CD4-positive, alpha-beta T cell treated with Interleukin-12 subunit alpha and Interleukin-12 subunit beta, for 1 hour (primary cell): ENCODE data around the gene NUTF2.
"Not testable (repeated sequence)": the region's sequence is repeated elsewhere in the genome, so short reads cannot be mapped to it uniquely, and the experiment has no call there.

Experiments used
- DNase-seq: peaks from one replicate; pipeline ENCODE4 v3.0.0-alpha.2; 2020

Gene NUTF2

DNA sequence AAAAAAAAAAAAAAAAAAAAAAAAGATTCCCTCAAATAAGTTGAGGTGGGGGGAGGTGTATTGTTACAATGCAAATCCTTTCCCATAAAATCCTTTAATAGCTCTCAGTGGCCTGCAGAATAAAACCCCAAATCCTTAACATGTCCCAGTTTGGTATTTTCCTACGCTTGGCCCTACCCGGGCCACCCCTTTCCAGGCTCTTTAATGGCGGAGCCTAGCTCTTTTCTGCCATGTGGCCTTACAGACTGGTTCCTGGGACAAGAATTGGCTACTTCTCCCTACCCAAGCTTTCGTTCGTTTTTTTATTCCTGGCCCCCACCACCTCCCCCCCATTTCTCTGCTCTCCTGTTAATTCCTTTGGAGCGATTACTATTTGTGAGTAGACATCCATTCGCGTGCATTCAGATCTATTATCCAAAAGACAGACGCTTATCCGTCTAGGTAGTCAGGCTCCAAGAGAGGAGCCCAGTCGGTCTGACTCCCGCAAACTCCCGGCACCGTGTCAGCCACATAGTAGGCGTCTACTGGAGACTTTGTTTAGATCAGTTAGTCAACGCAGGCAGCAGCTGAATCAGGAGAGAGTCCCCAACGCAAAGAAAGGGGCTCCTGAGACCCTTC is 5.4 kb upstream of the NUTF2 start:
- no peak for DNase-seq

DNA sequence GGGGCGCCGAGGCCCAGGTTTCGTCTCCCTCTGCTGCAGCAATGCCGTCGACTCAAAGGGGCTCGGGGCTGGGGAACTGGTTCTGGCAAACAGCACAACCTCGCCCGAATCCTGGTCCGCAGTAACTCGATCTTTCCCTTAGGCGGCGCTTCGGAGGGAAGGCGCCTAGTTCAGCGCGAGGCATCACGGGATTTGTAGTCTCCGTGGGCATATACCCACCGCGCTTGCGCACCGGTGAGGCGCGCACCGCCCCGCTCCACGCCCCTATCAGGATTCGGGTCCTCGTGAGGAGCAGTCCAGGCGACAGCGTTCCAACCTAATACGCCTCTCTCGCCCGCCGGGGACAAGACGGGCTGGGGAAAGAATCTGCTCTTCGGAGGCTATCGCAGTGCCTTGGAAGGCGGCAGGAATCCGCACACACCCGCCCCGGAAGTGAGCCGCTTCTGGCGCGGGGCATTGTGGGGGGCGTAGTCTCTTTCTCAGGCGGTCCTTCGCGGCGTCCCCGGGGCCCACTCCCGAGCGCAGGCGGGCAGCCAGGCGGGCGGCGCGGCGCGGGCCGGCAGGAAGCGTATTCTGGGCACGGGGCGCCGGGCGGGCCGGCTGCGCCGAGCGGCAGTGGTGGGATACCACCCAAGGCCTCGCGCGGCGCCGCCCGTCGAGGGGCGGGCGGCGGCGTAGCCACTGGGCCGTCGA is 4.8 kb upstream of the NUTF2 start, which contains the start of gene THAP11:
Gene THAP11 (plus strand): TSS at position 505 of the 693 bp plus-strand sequence. CDS start 235 bp downstream, outside the sequence.
- peak; percentile 95 for DNase-seq

DNA sequence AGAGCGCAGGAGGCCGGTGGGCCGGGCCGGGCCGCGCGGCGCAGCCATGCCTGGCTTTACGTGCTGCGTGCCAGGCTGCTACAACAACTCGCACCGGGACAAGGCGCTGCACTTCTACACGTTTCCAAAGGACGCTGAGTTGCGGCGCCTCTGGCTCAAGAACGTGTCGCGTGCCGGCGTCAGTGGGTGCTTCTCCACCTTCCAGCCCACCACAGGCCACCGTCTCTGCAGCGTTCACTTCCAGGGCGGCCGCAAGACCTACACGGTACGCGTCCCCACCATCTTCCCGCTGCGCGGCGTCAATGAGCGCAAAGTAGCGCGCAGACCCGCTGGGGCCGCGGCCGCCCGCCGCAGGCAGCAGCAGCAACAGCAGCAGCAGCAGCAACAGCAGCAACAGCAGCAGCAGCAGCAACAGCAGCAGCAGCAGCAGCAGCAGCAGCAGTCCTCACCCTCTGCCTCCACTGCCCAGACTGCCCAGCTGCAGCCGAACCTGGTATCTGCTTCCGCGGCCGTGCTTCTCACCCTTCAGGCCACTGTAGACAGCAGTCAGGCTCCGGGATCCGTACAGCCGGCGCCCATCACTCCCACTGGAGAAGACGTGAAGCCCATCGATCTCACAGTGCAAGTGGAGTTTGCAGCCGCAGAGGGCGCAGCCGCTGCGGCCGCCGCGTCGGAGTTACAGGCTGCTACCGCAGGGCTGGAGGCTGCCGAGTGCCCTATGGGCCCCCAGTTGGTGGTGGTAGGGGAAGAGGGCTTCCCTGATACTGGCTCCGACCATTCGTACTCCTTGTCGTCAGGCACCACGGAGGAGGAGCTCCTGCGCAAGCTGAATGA is 4.0 kb upstream of the NUTF2 start:
- DNase-seq = peak; percentile 68

DNA sequence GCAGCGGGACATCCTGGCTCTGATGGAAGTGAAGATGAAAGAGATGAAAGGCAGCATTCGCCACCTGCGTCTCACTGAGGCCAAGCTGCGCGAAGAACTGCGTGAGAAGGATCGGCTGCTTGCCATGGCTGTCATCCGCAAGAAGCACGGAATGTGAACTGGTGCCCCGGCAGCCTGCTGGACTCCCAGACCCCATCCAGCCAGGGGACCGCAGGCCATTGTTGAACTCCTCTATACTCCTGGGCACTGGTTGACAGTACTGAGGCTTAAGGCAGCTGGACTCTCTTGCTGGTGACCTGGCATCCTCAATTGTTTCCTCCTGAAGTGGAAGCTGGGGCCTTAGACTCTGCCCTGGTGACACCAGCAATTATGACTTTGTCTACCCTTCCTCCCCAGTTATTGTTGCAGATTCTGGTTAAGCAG is 3.4 kb upstream of the NUTF2 start:
- no peak for DNase-seq

DNA sequence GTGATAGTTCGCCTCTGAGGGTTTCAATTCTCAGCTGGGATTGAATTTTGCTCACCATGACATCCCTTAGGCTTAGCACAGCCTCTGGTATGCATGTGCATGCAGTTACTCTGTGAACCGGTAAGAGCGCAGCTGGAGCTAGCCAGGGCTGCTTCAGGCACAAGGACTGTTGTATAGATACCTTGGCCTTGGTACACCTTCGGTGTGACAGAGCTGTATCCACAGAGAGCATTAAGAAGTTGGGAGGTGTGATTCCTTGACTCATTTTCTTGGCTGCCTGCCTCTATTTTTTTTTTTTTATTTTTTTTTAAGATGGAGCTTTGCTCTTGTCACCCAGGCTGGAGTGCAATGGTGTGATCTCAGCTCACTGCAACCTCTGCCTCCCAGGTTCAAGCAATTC is 2.2 kb upstream of the NUTF2 start:
- no peak for DNase-seq

DNA sequence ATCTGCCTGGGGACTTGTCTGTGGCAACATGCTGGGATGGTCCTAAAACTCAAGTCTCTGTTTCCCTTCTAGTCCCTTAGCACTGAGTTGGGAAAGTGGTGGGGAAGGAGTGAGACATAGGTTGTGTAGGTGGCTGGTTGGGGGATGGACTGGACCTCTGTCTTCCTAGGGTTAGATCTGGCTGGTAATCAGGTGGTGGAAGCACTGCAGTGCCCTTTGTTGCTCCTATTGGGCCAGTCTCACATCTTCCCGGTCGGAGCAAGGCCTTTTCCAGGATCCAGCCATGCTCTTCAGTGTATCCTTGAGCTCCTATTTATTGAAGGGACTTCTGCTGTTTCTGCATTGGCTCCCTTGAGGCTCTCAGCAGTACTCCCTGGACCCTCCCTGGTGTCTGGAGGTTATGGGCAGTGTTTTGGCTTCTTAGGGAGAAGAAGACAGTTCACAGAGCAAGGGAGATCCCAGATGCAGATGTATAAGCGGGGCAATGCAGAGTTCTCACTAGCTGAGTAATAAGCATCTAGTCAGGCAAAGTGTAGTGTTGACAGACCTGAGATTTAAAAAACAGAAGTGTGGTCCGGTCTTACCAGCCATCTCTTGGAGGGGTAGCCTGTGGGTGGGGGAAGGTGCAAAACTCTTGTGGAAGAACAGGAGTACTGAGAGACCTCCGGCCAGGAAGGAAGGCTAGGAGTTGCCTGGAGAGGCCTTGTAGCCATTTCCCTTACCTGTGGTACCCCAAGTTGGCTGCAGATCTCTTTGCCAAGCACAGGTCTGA is 1.3 kb upstream of the NUTF2 start:
- no peak for DNase-seq

DNA sequence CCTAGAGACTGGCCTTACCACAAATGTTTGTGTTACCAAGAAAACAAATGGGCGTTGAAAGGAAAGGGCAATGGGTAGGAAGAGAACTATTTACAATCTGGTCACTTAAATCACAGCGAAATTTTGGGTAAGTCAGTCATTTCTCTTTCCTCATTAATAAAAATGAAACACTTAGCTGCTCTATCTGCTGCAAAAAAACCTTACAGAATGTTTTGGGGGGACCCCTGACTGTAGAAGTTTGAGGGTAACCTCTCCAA is 742 bp upstream of the NUTF2 start:
- no peak for DNase-seq

DNA sequence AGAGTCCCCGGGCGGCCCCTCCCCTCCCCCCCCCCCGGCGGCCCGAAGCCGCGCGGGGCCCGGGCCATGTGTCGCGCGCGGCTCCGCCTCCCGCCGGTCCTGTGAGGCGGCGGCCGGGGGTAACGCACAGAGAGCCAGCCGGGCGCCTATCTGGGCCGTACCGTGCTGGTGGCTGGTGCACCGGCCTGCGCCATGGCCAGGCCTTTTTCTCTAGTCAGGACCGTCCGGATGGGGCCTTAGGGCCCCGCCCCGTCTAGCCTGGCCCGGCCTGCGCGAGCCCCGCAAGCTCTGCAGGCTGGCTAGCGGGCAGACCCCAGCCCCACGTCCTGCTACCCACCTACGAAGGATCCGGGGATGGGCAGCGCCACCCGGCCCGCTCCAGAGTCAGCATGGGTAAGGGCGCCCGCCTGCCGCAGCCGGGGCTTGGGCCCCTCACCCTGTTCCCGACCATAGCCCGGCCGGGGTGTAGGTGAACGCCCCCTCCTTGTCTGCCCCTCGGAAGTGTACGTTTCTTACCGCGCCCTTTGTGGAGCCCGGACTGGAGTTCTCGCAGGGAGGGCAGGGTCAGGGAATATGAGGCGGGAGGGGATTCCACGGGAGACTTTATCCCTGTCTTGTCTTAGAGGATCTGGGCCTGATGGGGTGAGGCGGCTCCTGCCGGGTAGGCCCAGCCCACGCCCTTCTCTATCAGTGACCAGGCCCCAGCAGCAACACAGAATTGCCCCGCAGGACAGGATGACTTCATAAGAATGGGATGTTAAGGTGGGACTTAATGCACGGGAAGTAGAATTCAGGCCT is 530 bp downstream of the NUTF2 start, which contains the start of gene CENPT:
Gene CENPT (minus strand): TSS at position 630 of the 798 bp plus-strand sequence. CDS start 13,834 bp downstream, outside the sequence.
- DNase-seq = no peak

DNA sequence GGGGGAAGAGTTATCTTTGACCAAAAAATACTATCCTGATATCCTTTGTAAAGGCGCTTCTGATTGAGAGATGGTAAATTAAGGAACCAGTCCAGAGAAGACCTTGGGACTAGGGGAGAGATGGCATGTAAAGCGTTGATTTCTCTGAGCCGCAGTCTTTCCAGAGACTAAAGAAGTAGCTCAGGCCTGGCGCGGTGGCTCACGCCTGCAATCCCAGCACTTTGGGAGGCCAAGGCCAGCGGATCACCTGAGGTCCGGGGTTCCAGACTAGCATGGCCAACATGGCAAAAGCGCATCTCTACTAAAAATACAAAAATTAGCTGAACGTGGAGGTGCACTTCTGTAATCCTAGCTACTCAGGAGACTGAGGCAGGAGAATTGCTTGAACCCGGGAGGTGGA is 1.4 kb downstream of the NUTF2 start:
- no peak for DNase-seq

DNA sequence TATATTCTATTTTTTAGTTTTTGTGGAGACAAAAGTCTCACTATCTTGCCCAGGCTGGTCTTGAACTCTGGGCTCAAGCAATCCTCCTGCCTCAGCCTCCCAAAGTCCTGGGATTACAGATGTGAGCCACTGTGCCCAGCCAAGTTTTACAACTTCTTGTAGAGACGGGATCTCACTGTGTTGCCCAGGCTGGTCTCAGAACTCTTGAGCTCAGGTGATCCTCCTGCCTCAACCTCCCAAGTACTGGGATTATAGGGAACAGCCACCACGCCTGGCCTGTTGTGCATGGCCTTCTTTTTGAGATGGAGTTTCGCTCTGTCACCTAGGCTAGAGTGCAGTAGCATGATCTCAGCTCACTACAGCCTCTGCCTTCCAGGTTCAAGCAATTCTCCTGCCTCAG is 6.9 kb downstream of the NUTF2 start:
- DNase-seq = no peak

DNA sequence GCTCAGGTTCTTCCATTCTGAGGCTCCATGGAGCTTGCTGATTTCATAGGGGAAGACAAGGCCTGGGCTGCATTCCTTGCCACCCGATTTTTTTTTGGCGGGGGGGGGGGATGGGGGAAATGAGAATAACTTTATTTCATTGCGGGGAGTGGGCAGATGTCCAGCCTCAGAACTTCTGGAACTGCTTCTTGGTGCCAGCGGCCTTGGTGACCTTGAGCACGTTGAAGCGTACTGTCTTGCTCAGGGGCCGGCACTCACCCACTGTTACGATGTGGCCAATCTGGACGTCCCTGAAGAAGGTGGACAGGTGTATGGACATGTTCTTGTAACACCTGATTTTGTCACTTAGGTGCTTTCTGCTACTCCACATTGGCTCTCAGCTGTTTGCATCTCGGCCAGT is 9.1 kb downstream of the NUTF2 start:
- no peak for DNase-seq

DNA sequence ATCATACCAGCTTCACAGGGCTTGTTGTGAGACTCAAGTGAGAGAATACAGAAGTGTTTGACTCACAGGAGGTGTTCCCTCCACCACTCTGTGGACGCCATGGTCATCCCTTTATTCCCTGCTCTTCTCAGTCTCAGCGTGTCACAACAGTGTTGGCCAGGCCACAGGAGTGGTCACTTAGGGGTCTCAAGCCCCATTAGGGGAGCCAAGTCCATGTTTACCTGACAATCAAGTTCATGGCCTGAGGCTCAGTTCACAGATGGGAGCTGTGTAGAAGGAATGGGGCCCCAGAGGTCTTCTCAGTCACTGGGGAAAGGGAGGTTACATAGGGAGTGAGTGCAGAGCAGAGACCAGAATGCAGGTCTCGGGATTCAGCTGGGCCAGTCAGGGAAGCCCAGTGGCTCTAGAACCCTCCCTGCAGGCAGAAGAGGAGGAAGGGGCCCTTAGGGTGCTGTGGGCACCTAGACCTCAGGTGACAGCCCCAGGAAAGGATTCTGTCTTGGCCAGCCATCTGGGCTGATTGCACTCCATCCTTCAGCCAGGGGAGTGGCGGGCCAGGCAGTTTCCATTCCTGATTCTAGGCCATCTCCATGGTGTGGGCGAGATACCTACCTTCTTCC is 10.3 kb downstream of the NUTF2 start:
- DNase-seq = no peak

DNA sequence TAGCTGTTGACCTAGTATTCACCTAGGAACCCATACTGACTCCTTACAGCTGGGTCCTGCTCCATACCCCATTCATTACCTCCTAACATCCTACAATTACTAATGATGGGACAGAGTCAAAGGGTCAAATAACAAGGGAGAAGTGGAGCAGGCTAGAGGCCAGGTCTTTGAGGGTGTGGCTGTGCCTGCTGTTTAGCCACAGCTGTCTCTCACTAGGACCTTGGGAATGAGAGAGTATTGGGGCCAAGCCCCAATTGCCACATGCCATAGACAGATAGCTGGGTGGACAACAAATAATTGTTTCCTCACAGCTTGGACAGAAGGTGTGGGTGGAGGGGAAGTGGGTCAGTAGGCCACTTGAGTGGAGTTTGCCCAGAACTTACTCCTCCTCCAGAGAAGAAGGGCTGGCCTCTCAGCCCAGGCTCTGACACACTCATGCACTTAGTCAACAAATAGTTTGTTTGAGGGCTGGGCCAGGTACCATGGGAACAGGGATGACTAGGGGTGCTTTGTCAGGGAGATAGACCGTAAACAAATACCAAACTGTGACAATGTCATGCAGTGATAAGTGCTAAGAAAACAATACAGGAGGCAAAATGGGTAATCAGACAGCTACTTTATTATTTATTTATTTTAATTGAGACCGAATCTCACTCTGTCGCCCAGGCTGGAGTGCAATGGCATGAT is 11.0 kb downstream of the NUTF2 start:
- peak; percentile 38 for DNase-seq

DNA sequence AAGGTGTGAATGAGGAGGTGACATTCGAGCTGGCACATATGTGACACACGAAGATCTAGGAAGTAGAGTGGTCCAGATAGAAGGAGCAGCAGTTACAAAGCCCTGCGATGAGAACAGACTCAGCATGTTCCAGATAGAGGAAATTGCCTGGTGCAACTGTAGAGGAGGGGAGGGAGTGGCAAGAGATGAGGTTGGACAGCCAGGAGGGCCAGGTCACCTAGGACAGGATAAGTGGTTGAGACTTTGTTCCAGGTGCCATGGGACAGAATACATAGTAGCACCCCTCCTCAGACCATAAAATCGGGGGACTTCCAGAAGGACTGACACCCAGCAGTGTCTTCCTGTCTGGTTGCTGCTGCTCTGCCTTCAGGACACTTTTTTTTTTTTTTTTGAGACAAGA is 11.8 kb downstream of the NUTF2 start:
- DNase-seq = no peak

DNA sequence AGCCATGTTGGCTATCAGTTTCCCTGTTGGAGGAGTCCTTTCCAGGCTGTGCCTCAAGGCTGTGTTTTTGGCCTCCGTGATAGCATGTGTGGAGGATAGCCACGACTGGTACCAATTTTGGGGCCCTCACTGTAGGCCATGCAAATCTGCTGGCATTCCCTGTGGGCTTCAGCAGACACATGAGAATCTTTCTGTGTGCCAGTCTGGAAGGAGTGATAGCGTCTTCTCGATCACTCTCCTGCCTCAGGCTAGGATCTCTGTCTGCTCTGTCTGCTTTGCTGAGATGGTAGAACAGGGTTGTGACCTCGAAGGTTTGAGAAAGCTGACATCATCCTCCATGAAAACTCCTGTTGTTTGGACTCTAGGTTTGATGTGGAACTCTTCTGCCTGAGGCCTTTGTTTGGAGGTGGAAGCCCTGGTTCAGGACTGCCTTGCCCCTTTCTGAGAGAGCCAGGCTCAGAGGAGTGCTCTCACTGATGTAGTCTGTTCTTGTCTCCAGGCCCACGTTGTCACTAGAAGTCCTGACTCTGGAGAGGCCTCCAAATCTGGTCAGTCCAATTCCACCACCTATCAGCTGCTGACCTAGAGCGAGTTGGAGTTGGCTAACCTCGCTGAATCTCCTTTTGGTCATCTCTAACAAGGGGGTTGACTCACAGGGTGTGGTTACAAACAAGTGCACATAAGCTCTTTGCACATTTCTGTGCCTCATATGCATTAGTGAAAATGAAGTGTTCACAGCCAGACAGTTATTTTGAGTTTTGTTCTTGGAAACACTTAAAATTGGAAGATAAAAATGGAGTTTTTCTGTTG is 14.1 kb downstream of the NUTF2 start:
- DNase-seq = no peak

DNA sequence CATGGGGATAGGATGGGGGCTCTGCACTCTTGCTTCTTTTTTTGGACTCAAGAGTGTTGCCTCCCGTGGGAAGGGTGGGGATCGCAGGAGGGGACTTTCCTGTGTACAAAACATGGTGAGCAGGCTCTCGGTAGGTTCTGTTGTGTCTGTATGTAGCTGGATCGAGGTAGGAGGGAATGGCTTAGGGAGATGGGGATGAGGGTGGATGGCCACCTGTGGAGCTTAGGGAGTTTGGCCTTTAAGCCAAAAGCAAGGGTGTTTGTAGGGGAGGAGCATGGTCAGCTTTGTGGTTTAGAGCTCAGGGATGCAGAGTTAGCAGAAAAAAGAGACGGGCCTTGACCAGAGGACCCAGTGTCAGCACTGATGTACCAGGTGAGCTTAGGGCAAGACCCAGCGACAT is 15.1 kb downstream of the NUTF2 start:
- DNase-seq = no peak

DNA sequence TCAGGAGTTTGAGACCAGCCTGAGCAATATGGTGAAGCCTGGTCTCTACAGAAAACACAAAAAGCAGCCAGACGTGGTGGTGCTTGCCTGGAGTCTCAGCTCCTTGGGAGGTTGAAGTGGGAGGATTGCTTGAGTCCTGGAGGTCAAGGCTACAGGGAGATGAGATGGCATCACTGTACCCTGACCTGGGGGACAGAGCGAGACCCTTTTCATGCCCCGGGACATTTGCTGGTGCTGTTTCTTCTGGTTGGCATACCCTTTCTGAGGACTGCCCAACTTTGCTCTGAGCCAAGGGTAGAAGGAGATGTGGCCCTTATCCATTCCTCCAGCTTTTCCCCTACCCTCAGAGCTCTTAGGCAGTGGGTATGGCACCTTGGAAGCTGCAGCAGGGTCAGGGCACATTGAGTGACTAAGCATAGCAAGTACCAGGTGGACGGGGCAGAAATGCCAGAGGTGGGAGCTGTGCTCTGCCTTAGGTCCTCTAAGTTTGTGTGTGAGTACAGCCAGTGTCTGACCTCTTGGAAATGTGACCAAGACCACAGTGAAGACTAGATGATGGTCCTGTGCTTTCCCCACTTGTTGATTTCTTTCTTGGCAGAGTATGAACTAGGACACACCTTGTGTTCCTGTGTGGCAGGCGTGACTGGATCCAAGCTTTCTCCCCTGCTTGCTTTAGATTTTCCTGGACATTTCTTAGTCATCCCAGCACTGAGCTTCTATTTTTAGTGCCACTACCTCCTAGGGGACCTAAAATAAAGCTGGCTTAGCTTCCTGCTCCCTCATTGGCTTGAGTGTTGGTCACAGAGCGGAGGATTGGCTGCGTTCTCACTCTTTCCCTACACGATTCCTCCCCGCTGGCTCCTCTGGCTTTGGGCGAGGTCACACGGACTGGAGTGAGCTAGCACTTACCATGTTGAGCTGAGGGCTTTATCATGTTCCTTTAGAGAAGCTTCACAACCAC is 16.2 kb downstream of the NUTF2 start:
- DNase-seq = no peak

DNA sequence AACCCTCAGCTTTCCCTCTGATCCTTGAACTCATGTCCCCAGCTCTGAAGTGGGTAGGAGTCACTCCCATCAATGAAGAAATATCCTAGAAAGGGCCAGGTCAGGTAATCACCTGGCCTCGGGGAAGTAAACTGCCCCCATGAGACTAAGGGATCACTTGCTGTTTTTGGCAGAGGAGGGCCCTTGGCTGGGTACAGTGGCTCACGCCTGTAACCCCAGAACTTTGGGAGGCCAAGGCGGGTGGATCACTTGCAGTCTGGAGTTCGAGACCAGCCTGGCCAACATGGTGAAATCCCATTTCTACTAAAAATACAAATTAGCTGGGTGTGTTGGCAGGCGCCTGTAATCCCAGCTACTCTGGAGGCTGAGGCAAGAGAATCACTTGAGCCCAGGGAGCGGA is 17.3 kb downstream of the NUTF2 start:
- DNase-seq = not testable (repeated sequence)

DNA sequence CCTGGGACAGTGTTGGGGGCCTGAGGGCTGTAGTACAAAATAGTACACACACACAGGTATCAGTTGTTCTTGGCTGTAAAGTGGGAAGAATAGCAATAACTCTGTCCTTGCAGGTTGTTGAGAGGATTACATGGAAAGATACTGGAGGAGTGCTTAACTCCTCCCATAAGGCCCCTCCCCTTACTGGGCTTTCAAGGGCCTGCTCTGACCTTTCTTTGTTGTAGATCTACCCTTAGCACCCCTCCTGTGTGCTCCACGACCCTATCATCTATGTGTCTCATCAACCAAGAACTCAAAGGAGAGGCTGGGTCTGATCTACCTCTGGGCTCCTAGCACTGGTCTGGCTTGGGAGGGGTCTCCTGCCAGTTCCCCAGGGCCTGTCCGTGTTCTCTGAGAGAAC is 17.9 kb downstream of the NUTF2 start:
- DNase-seq = no peak
